WTC11 (cell line): ENCODE measurements around the gene APBB1. TPM values are rescaled to one million over a fixed set of nuclear protein-coding genes. Genes with fewer than 3 reads are reported as not detected.

Source experiments
- ATAC-seq: fragments of 200-7000 bp; cut with Tn5 transposase; 2 replicates; pipeline ENCODE4 v1.10.0; 2021; ENCODE audit warnings: mild to moderate bottlenecking, moderate library complexity
- CTCF ChIA-PET: fragments of 300-600 bp; sonication (Branson Sonifier 250); formaldehyde crosslinking; loops from one replicate; lab custom pipeline; 2021; ENCODE audit warnings: antibody characterized with exemption; lab: Charles Lee
- POLR2A ChIA-PET: fragments of 350-600 bp; sonication (Branson Sonifier 250); formaldehyde crosslinking; loops from one replicate; lab custom pipeline; 2021; ENCODE audit warnings: antibody characterized with exemption; lab: Charles Lee
- DNase-seq: peaks from one replicate; pipeline ENCODE4 v3.0.0; 2021; ENCODE audit warnings: low spot score
- H3K27ac Mint-ChIP-seq: 2 replicates; pipeline ENCODE4 v1.8.0; 2021; ENCODE audit warnings: mixed read lengths
- H3K27me3 Mint-ChIP-seq: 2 replicates; pipeline ENCODE4 v1.8.0; 2021; ENCODE audit warnings: low read depth, mild to moderate bottlenecking, moderate library complexity, mixed read lengths
- H3K36me3 Mint-ChIP-seq: 2 replicates; pipeline ENCODE4 v1.8.0; 2021; ENCODE audit warnings: mixed read lengths
- H3K4me1 Mint-ChIP-seq: 2 replicates; pipeline ENCODE4 v1.8.0; 2022; ENCODE audit warnings: mixed read lengths
- H3K4me3 Mint-ChIP-seq: 2 replicates; pipeline ENCODE4 v1.8.0; 2021; ENCODE audit warnings: mild to moderate bottlenecking, moderate library complexity, mixed read lengths
- H3K9me3 Mint-ChIP-seq: 2 replicates; pipeline ENCODE4 v1.8.0; 2021; ENCODE audit warnings: mixed read lengths
- ELF4 ChIP-seq: sonication (generic); formaldehyde crosslinking; IDR thresholded peaks from 2 replicates; pipeline ENCODE4 v1.8.1; 2022; ENCODE audit warnings: low read depth, mild to moderate bottlenecking, moderate library complexity, missing genetic modification reagents
- EMX1 ChIP-seq: fragments of 250-450 bp; sonication (Bioruptor Pico); IDR thresholded peaks from 2 replicates; pipeline ENCODE4 v1.8.0; 2021; ENCODE audit warnings: mild to moderate bottlenecking
- GABPB1 ChIP-seq: sonication (generic); formaldehyde crosslinking; IDR thresholded peaks from 2 replicates; pipeline ENCODE4 v1.8.1; 2023; ENCODE audit warnings: mild to moderate bottlenecking, missing genetic modification reagents
- GRHL2 ChIP-seq: fragments of 250-450 bp; sonication (Bioruptor Pico); IDR thresholded peaks from 2 replicates; pipeline ENCODE4 v1.8.0; 2022; ENCODE audit warnings: mild to moderate bottlenecking, moderate library complexity; ENCODE audit not compliant: insufficient replicate concordance, severe bottlenecking
- GTF2I ChIP-seq: fragments of 250-450 bp; sonication (Bioruptor Pico); conservative IDR thresholded peaks from 2 replicates; pipeline ENCODE4 v1.4.0; 2021; ENCODE audit warnings: mild to moderate bottlenecking
- IRF2 ChIP-seq: sonication (generic); formaldehyde crosslinking; IDR thresholded peaks from 2 replicates; pipeline ENCODE4 v1.8.0; 2022; ENCODE audit warnings: low read depth, missing genetic modification reagents, borderline replicate concordance
- KAT7 ChIP-seq: sonication (generic); formaldehyde crosslinking; IDR thresholded peaks from 2 replicates; pipeline ENCODE4 v1.8.1; 2023; ENCODE audit warnings: missing genetic modification reagents, mild to moderate bottlenecking, borderline replicate concordance
- MAX ChIP-seq: sonication (generic); formaldehyde crosslinking; IDR thresholded peaks from 2 replicates; pipeline ENCODE4 v1.8.0; 2022; ENCODE audit warnings: mild to moderate bottlenecking, missing genetic modification reagents
- MXD4 ChIP-seq: fragments of 250-450 bp; sonication (Bioruptor Pico); IDR thresholded peaks from 2 replicates; pipeline ENCODE4 v1.8.0; 2021; ENCODE audit warnings: mild to moderate bottlenecking, moderate library complexity, borderline replicate concordance
- PREB ChIP-seq: sonication (generic); formaldehyde crosslinking; IDR thresholded peaks from 2 replicates; pipeline ENCODE4 v1.8.1; 2022; ENCODE audit warnings: mild to moderate bottlenecking, missing genetic modification reagents, moderate library complexity, borderline replicate concordance
- PRRX2 ChIP-seq: fragments of 250-450 bp; sonication (Bioruptor Pico); IDR thresholded peaks from 2 replicates; pipeline ENCODE4 v1.8.0; 2021; ENCODE audit warnings: mild to moderate bottlenecking
- RORB ChIP-seq: fragments of 250-450 bp; sonication (Bioruptor Pico); IDR thresholded peaks from 2 replicates; pipeline ENCODE4 v1.9.0; 2021; ENCODE audit warnings: mild to moderate bottlenecking
- SMAD3 ChIP-seq: sonication (generic); formaldehyde crosslinking; IDR thresholded peaks from 2 replicates; pipeline ENCODE4 v1.8.0; 2022; ENCODE audit warnings: missing genetic modification reagents, mild to moderate bottlenecking, borderline replicate concordance
- TCF7 ChIP-seq: sonication (generic); formaldehyde crosslinking; IDR thresholded peaks from 2 replicates; pipeline ENCODE4 v1.8.0; 2022; ENCODE audit warnings: mild to moderate bottlenecking, low read depth, missing genetic modification reagents, moderate library complexity
- TEAD4 ChIP-seq: sonication (generic); formaldehyde crosslinking; IDR thresholded peaks from 2 replicates; pipeline ENCODE4 v1.8.0; 2022; ENCODE audit warnings: mild to moderate bottlenecking, missing genetic modification reagents
- ZNF232 ChIP-seq: sonication (generic); formaldehyde crosslinking; IDR thresholded peaks from 2 replicates; pipeline ENCODE4 v1.8.0; 2022; ENCODE audit warnings: mild to moderate bottlenecking, missing genetic modification reagents
- ZNF281 ChIP-seq: sonication (generic); formaldehyde crosslinking; IDR thresholded peaks from 2 replicates; pipeline ENCODE4 v1.8.0; 2023; ENCODE audit warnings: mild to moderate bottlenecking, missing genetic modification reagents
- ZNF416 ChIP-seq: fragments of 250-450 bp; sonication (Bioruptor Pico); IDR thresholded peaks from 2 replicates; pipeline ENCODE4 v1.9.0; 2021; ENCODE audit warnings: mild to moderate bottlenecking, inconsistent platforms
- ZNF423 ChIP-seq: fragments of 250-450 bp; sonication (Bioruptor Pico); IDR thresholded peaks from 2 replicates; pipeline ENCODE4 v2.1.2; 2022; ENCODE audit warnings: mild to moderate bottlenecking, moderate library complexity
- ZSCAN18 ChIP-seq: fragments of 250-450 bp; sonication (Bioruptor Pico); IDR thresholded peaks from 2 replicates; pipeline ENCODE4 v2.1.2; 2022; ENCODE audit warnings: mild to moderate bottlenecking, moderate library complexity
- total RNA-seq: library from RNA; stranded (reverse); gene quantifications from 3 replicates; pipeline ENCODE4 v1.2.3, GENCODE V29; 2021
- TF ChIP-seq, protein P1 (sequence below): sonication (generic); formaldehyde crosslinking; IDR thresholded peaks from 2 replicates; pipeline ENCODE4 v1.8.1; 2023; ENCODE audit warnings: mild to moderate bottlenecking, missing genetic modification reagents, moderate library complexity

APBB1 gene
- total RNA-seq, 1 experiment from 2014 or later: 32.1 TPM

DNA sequence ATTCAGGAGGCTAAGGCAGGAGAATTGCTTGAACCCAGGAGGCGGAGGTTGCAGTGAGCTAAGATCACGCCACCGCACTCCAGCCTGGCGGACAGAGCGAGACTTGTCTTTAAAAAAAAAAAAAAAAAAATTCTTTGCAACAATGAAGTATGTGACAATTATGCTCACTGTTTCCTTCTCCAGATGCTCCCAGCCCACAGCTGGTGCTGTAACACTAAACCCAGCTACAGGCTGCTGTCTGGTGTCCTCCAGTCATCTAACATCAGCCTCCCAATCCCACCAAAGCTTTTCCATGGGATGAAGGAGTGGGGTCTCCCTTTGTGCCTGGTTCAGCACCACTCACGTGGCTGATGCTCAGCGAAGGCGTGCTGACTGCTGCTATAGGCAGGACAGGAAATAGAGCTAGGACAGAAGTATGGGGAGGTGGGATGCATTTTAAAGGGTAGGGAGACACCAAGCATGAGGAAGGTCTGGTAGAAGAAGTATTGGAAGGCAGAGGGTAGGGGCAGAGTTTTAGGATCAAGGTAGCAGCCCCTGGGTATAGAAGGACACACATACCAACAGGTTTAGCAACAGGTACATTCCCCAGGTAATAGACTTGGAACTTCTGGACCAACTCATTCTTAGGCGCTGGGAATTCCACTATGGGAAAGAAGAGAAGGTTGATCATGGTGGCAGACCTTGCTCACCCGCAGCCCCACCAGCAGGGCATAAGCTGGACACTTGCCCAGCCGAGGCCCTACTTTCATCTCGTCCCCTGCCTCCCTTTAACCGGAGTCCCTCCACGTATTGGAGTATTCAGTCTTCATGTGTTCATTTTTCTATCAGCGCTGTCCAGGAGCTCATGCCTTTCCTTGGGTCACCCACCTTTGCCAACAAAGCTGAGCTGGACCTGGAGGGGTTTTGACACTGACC is 18.2 kb downstream of the APBB1 start:
- POLR2A ChIA-PET: interaction anchor here (1.0 kb wide), 1 partner anchor 11 kb away, joined by 3 read pairs; the partner anchor contains the start of gene SMPD1
- no peak for DNase-seq
- Mint-ChIP-seq H3K4me1 (peaks cover 12% of the 10 kb centered on the region), H3K9me3 (no peaks in the 10 kb centered on the region), H3K27me3 (no peaks in the 10 kb centered on the region), H3K27ac (no peak overlapping the region), H3K36me3 (no peaks in the 10 kb centered on the region), H3K4me3 (no peak overlapping the region)
- CTCF ChIA-PET: interaction anchor here (1.0 to 1.1 kb wide), 2 partner anchors 21 to 43 kb away, joined by 3 read pairs; no protein-coding TSS in a partner anchor
- no peak for ATAC-seq
- no peak for TF ChIP-seq MAX
- no peak for TF ChIP-seq RORB
- TF ChIP-seq GABPB1 (CRISPR knock-in tag): no peak
- TF ChIP-seq PREB (CRISPR knock-in tag): no peak
- no peak for TF ChIP-seq EMX1 (CRISPR knock-in tag)
- TF ChIP-seq TCF7: no peak
- no peak for TF ChIP-seq ZNF416
- no peak for TF ChIP-seq ELF4 (CRISPR knock-in tag)
- no peak for TF ChIP-seq PRRX2 (CRISPR knock-in tag)
- TF ChIP-seq, all 79 proteins: peak for 0

DNA sequence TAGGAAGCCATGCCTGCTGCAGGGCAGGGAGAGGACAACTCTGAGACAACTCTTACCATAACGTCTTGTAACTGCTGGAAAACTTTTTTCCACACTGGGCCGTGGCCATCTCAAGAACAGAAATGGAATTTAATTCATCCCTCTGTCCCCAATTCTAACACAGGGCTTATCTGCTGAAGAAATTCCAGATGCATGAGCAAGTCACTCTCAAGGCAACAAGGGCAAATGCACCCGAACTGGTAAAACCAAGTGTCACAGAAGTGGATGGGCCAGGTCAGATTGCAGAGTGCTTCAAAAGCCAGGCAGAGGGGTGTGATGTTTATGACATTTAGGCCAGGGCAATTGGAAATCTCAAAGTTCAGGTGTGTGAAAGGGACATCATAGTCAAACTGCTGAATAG is 21.3 kb downstream of the APBB1 start:
- H3K27me3 Mint-ChIP-seq: peaks cover 5% of the 10 kb centered on the region
- no peak for DNase-seq
- H3K4me3 Mint-ChIP-seq: no peak overlapping the region
- POLR2A ChIA-PET: no interaction called here
- no peaks in the 10 kb centered on the region for H3K9me3 Mint-ChIP-seq
- no peak overlapping the region for H3K27ac Mint-ChIP-seq
- CTCF ChIA-PET: interaction anchor here (1.0 kb wide), 1 partner anchor 29 kb away, joined by 3 read pairs; no protein-coding TSS in a partner anchor
- no peaks in the 10 kb centered on the region for H3K36me3 Mint-ChIP-seq
- no peaks in the 10 kb centered on the region for H3K4me1 Mint-ChIP-seq
- TF ChIP-seq GRHL2 (CRISPR knock-in tag): no peak
- no peak for TF ChIP-seq TEAD4 (CRISPR knock-in tag)
- TF ChIP-seq KAT7 (CRISPR knock-in tag): no peak
- no peak for TF ChIP-seq ZNF281 (CRISPR knock-in tag)
- no peak for TF ChIP-seq SMAD3 (CRISPR knock-in tag)
- TF ChIP-seq MAX: no peak
- no peak for TF ChIP-seq ZNF232
- TF ChIP-seq TCF7: no peak
- no peak for TF ChIP-seq ZNF416
- no peak for TF ChIP-seq ZNF423 (CRISPR knock-in tag)
- TF ChIP-seq IRF2 (CRISPR knock-in tag): no peak
- TF ChIP-seq ZSCAN18 (CRISPR knock-in tag): no peak
- TF ChIP-seq MXD4 (CRISPR knock-in tag): no peak
- TF ChIP-seq, protein P1, sequence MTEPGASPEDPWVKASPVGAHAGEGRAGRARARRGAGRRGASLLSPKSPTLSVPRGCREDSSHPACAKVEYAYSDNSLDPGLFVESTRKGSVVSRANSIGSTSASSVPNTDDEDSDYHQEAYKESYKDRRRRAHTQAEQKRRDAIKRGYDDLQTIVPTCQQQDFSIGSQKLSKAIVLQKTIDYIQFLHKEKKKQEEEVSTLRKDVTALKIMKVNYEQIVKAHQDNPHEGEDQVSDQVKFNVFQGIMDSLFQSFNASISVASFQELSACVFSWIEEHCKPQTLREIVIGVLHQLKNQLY: no peak
- no peak for TF ChIP-seq GTF2I
- TF ChIP-seq, all 79 proteins: peak for 0
- no peak for ATAC-seq
